Measurements from ENCODE around the gene AK9.

Gene AK9

DNA sequence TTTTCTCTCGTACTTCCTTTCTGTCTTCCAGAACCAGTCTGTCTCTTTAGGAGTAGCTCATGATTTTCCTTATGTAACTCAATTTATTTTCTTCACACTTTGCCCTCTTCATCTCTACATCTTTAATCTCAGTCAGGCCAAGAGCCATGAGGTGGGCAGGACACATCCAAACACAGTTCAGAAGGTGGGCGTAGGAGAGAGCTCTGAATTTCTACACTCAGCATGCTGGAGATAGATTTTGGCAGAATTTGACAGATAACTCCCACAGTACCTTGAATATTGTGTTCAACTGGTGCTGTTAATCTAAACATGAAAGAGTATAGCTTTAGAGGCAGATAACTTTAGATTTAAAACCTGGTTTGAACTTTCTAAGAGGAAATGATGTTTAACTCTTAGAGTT is 184.2 kb downstream of the AK9 start:
- Histone ChIP-seq H3K36me3 (ENCODE audit: insufficient read depth, low read length) (no peaks in the 10 kb centered on the region), H3K79me2 (ENCODE audit: insufficient read depth, low read length) (no peaks in the 10 kb centered on the region), H4K20me1 (ENCODE audit: insufficient read depth, low read length) (no peaks in the 10 kb centered on the region), H3K27ac (ENCODE audit: low read length) (no peak overlapping the region), H3K4me1 (ENCODE audit: insufficient read depth, low read length) (no peaks in the 10 kb centered on the region), H3K27me3 (ENCODE audit: insufficient read depth, low read length, poor library complexity) (no peaks in the 10 kb centered on the region), H3K9ac (ENCODE audit: low read depth, low read length) (no peak overlapping the region), H2AFZ (ENCODE audit: low read depth, low read length) (no peak overlapping the region), H3K4me3 (ENCODE audit: low read depth in 1 of 2, low read length in 2 of 2) (no peak overlapping the region), H3K4me2 (ENCODE audit: insufficient read depth, low read length) (no peak overlapping the region), H3K9me3 (ENCODE audit: insufficient read depth, low read length, severe bottlenecking) (peaks cover 6% of the 10 kb centered on the region)
- no peak for ATAC-seq (ENCODE audit: insufficient read depth, low read depth)
- TF ChIP-seq, protein P1, sequence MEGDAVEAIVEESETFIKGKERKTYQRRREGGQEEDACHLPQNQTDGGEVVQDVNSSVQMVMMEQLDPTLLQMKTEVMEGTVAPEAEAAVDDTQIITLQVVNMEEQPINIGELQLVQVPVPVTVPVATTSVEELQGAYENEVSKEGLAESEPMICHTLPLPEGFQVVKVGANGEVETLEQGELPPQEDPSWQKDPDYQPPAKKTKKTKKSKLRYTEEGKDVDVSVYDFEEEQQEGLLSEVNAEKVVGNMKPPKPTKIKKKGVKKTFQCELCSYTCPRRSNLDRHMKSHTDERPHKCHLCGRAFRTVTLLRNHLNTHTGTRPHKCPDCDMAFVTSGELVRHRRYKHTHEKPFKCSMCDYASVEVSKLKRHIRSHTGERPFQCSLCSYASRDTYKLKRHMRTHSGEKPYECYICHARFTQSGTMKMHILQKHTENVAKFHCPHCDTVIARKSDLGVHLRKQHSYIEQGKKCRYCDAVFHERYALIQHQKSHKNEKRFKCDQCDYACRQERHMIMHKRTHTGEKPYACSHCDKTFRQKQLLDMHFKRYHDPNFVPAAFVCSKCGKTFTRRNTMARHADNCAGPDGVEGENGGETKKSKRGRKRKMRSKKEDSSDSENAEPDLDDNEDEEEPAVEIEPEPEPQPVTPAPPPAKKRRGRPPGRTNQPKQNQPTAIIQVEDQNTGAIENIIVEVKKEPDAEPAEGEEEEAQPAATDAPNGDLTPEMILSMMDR (IDR thresholded peaks at IDR 0.05; ENCODE audit: borderline replicate concordance, extremely low read depth, low read length, poor library complexity, severe bottlenecking) = no peak
- no peak for TF ChIP-seq EZH2 (IDR thresholded peaks at IDR 0.05; ENCODE audit: borderline replicate concordance, low read depth, low read length, severe bottlenecking)
- no peak for DNase-seq

DNA sequence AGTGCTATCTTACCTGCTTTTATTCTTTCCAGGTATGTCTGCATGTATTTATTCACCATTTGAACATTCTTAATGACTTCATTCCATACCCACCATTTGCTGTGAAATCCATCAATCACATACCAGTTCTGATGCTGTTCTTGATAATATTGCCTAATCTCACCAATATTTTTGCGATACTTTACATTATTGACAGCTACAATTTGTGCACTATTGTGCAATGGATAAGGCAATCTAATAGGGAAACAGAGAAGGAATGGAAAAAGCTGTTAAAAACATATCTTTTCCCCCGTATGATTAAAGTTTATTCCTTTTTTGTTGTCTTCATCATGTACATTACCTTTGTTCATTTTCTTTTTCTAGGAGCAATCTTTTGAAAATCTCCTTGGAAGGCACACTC is 184.7 kb downstream of the AK9 start:
- no peak overlapping the region for H2AFZ ChIP-seq (ENCODE audit: low read depth, low read length)
- no peak for DNase-seq
- no peak for ATAC-seq (ENCODE audit: insufficient read depth, low read depth)
- H3K36me3 ChIP-seq (ENCODE audit: insufficient read depth, low read length) = no peaks in the 10 kb centered on the region
- TF ChIP-seq, protein P1 (IDR thresholded peaks at IDR 0.05; ENCODE audit: borderline replicate concordance, extremely low read depth, low read length, poor library complexity, severe bottlenecking) = no peak
- TF ChIP-seq EZH2 (IDR thresholded peaks at IDR 0.05; ENCODE audit: borderline replicate concordance, low read depth, low read length, severe bottlenecking) = no peak
- H3K4me2 ChIP-seq (ENCODE audit: insufficient read depth, low read length) = no peak overlapping the region
- peaks cover 6% of the 10 kb centered on the region for H3K9me3 ChIP-seq (ENCODE audit: insufficient read depth, low read length, severe bottlenecking)
- H3K27ac ChIP-seq (ENCODE audit: low read length) = no peak overlapping the region
- no peaks in the 10 kb centered on the region for H3K4me1 ChIP-seq (ENCODE audit: insufficient read depth, low read length)
- no peaks in the 10 kb centered on the region for H3K27me3 ChIP-seq (ENCODE audit: insufficient read depth, low read length, poor library complexity)
- H3K9ac ChIP-seq (ENCODE audit: low read depth, low read length) = no peak overlapping the region
- H4K20me1 ChIP-seq (ENCODE audit: insufficient read depth, low read length) = no peaks in the 10 kb centered on the region
- no peak overlapping the region for H3K4me3 ChIP-seq (ENCODE audit: low read depth in 1 of 2, low read length in 2 of 2)
- H3K79me2 ChIP-seq (ENCODE audit: insufficient read depth, low read length) = no peaks in the 10 kb centered on the region

DNA sequence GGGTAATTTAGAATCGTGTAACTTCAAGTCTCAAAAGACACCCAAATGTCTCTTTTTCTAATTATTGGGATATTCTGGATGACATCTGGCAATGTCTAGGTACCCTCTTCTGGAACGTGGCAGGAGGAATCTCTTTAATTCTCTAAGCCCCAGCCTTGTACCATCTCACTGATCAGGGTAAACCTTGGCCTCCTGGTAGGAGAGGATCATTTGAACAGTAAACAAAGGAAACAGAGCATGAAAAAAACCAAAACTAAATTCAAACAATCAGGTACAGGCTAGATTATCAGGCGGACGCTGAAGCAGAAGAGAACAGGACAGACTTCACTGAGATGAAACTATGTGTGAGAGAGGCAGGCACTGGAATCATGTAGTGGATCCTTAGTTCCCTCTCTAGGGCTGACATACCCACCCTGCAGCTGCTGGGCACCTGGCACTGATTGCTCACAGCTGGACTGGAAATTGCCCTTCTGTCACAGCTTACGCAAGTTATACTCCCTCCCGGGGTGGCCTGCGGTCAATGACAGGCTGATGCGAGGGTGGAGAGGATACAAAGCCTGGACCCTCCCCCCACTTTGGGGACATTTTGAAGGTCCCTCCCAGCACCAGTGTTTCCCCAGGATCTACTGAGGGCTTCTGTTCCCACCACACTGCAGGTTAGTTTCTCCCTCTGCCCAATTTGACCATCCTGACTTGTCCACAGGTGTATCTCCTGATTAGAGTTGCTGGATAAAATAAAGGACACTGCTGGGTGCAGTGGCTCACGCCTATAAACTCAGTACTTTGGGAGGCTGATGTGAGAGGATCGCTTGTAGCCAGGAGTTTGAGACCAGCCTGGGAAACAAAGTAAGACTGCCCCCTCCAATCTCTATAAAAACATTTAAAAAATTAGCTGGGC is 187.4 kb downstream of the AK9 start:
- no peaks in the 10 kb centered on the region for H3K36me3 ChIP-seq (ENCODE audit: insufficient read depth, low read length)
- H3K4me2 ChIP-seq (ENCODE audit: insufficient read depth, low read length) = no peak overlapping the region
- H3K9ac ChIP-seq (ENCODE audit: low read depth, low read length) = no peak overlapping the region
- no peaks in the 10 kb centered on the region for H3K27me3 ChIP-seq (ENCODE audit: insufficient read depth, low read length, poor library complexity)
- TF ChIP-seq, protein P1 (IDR thresholded peaks at IDR 0.05; ENCODE audit: borderline replicate concordance, extremely low read depth, low read length, poor library complexity, severe bottlenecking) = no peak
- no peak for TF ChIP-seq EZH2 (IDR thresholded peaks at IDR 0.05; ENCODE audit: borderline replicate concordance, low read depth, low read length, severe bottlenecking)
- no peaks in the 10 kb centered on the region for H3K79me2 ChIP-seq (ENCODE audit: insufficient read depth, low read length)
- H3K9me3 ChIP-seq (ENCODE audit: insufficient read depth, low read length, severe bottlenecking) = no peaks in the 10 kb centered on the region
- DNase-seq (no peak), ATAC-seq (ENCODE audit: insufficient read depth, low read depth) (no peak)
- no peaks in the 10 kb centered on the region for H4K20me1 ChIP-seq (ENCODE audit: insufficient read depth, low read length)
- no peak overlapping the region for H3K27ac ChIP-seq (ENCODE audit: low read length)
- H2AFZ ChIP-seq (ENCODE audit: low read depth, low read length) = no peak overlapping the region
- H3K4me3 ChIP-seq (ENCODE audit: low read depth in 1 of 2, low read length in 2 of 2) = no peak overlapping the region
- no peaks in the 10 kb centered on the region for H3K4me1 ChIP-seq (ENCODE audit: insufficient read depth, low read length)

Measured in DND-41 (cell line).